Ectodermal cell (in vitro differentiated cells): ENCODE data around the gene KRTAP12-1.

ENCODE experiments used
- H3K27ac ChIP-seq: 2 replicates; pipeline ENCODE4 v1.7.0; 2013; ENCODE audit warnings: mild to moderate bottlenecking, low read depth, low read length; ENCODE audit not compliant: insufficient read depth, poor library complexity, severe bottlenecking
- H3K27me3 ChIP-seq: 2 replicates; pipeline ENCODE4 v1.7.0; 2013; ENCODE audit warnings: mild to moderate bottlenecking, low read length; ENCODE audit not compliant: insufficient read depth, control insufficient read depth, poor library complexity, severe bottlenecking
- H3K36me3 ChIP-seq: one replicate; pipeline ENCODE4 v1.7.0; 2013; ENCODE audit warnings: low read length; ENCODE audit not compliant: control insufficient read depth, insufficient read depth
- H3K4me1 ChIP-seq: one replicate; pipeline ENCODE4 v1.7.0; 2013; ENCODE audit warnings: low read length; ENCODE audit not compliant: control insufficient read depth, insufficient read depth
- H3K4me3 ChIP-seq: 2 replicates; pipeline ENCODE4 v1.7.0; 2013; ENCODE audit warnings: low read depth, low read length, control low read depth; ENCODE audit not compliant: insufficient read depth
- H3K9me3 ChIP-seq: 2 replicates; pipeline ENCODE4 v1.7.0; 2013; ENCODE audit warnings: mild to moderate bottlenecking, low read length, moderate library complexity; ENCODE audit not compliant: control insufficient read depth
- WGBS, 2 experiments: methylation state at CpG; one replicate each; pipeline ENCODE4 v1.1.7; 2013; ENCODE audit warnings: missing lambda C conversion rate in 2 of 2; 5-methylcytosine and 5-hydroxymethylcytosine counted together

The KRTAP12-1 gene

DNA sequence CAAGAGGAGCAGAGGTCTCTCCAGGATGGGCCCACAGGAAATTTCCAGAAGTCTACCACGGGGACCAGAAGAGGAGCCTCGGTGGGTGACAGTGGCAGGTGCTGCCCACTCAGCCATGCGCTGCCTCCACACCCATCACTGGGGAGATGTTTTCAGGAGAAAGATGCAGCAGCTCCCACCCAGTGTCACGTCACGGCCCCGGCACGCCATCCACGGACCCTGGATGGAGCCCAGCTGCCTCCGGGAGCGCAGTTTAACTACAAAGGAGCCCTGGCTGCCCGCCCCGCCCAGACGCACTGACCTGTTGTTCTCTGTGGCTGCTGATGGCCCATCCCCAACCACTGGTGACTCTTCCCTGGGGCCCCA, 22.7 kb upstream of the KRTAP12-1 start:
- Histone ChIP-seq H3K4me3 (no peak overlapping the region), H3K27me3 (peaks cover 60% of the 10 kb centered on the region), H3K9me3 (no peaks in the 10 kb centered on the region), H3K27ac (no peak overlapping the region), H3K4me1 (peaks cover 61% of the 10 kb centered on the region), H3K36me3 (no peaks in the 10 kb centered on the region)
- WGBS, 2 experiments: 29% methylated on average over 13 of the region's 13 CpGs

DNA sequence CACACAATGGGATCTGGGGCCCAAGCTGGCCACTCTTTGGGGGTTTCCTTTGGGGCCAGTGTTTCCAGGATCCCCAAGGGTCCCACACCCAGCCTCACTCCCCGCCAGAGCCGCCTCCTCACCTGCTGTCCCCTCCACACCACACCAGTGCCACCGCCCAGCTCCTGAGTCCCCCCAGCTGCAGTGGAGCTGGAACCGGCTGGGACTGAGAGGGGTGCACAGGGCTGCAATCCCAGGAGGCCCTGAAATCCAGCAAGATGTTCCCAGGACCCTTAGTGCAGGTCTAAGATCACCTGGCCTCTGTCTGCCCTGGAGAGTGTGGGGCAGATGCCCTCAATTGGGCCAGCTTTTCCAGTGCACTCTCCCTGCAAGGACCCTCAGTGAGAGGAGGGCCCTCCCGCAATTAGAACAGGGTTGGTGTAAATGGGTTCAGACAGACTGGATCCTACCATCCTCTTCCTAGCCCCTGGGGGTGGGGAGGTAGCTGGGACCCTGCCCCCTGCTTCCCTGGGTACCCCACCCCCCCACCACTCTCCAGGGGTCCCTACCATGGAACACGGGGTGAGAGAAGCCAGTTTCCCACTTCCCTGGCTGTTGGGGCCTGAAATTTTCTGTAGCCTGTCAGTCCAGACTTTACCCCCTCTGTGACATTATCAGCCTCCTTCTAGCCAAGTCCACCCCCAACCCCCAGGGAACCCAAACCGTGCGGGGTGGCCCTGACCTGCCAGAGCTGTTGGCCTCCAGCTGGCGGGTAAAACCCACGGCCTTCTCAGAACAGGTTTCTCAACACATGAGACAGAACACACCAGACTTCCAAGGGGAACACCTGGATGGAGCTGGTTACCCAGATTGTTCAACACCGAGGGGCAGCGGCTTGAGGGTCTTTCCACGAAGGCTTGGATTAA, 22.0 kb upstream of the KRTAP12-1 start:
- Histone ChIP-seq H3K4me3 (no peak overlapping the region), H3K27me3 (peaks cover 53% of the 10 kb centered on the region)
- 50% methylated on average over 13 of the region's 13 CpGs for WGBS, 2 experiments

DNA sequence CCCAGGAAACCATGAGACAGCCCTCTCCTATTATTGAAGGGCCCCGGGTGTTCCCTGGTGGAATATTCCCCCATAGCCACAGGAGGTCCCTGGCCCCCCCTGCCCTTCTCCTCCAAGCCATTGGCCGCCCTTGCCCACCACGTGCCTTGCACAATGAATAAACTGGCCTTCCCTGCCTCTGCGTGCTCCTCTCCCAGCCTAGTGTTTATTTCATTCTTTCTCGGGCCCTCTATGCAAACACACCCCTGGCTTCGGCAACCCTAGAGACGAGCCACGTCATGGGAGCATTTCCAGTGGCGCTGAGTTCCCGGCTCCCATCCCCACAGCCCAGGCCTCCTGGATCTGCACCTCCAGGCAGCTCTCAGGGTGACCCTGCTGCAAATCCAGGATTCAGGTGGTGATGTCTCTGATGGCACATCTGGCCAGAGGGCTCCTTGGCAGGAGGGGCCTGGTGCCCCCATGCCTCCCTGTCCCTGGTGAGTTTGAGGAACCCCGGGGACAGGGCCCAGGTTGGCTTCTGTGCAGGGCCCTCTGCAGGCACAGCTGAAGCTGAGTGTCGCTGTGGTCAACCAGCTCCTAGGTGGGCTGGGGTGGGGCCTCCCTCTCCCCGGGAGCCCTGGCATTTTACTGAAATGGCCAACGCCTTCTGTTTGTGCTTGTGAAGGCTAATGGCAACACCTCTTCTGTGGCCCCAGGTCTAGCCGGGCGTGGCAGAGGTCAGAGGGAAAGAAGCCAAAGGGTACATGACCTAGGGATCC, 21.2 kb upstream of the KRTAP12-1 start:
- no peaks in the 10 kb centered on the region for H3K36me3 ChIP-seq
- H3K27ac ChIP-seq: no peak overlapping the region
- H3K27me3 ChIP-seq: peaks cover 45% of the 10 kb centered on the region
- H3K4me3 ChIP-seq: no peak overlapping the region
- peaks cover 53% of the 10 kb centered on the region for H3K4me1 ChIP-seq
- 68 to 69% methylated on average over 16 of the region's 16 CpGs for WGBS, 2 experiments
- H3K9me3 ChIP-seq: no peaks in the 10 kb centered on the region

More for the DNA sequence above, 22.0 kb upstream of the KRTAP12-1 start:
- no peaks in the 10 kb centered on the region for H3K36me3 ChIP-seq
- peaks cover 58% of the 10 kb centered on the region for H3K4me1 ChIP-seq
- H3K9me3 ChIP-seq: no peaks in the 10 kb centered on the region
- H3K27ac ChIP-seq: no peak overlapping the region

DNA sequence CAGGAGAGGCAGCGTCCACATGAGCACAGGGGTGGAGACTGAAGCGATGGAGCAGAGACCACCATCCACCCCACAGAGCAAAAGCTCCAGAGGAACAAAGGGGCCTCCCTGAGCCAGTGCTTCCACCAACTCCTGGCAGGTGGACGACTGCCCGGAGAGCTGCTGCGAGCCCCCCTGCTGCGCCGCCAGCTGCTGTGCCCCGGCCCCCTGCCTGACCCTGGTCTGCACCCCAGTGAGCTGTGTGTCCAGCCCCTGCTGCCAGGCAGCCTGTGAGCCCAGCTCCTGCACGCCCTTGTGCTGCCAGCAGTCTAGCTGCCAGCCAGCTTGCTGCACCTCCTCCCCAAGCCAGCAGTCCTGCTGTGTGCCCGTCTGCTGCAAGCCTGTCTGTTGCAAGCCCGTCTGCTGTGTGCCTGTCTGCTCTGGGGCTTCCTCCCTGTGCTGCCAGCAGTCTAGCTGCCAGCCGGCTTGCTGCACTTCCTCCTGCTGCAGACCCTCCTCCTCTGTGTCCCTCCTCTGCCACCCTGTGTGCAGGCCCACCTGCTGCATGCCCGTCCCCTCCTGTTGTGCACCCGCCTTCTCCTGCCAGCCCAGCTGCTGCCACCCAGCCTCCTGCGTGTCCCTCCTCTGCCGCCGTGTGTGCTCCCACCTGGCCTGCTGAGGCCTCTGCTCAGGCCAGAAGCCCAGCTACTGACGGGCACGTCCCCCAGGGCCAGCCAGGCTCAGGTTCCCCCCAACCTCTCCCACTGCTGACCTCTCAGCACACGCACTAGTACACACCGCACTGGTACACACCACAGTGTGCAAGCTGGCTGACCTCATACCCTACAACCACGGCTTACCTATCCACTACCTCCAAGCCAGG, 20.4 kb upstream of the KRTAP12-1 start:
- Histone ChIP-seq H3K36me3 (no peaks in the 10 kb centered on the region), H3K4me3 (no peak overlapping the region), H3K27me3 (peaks cover 37% of the 10 kb centered on the region), H3K27ac (no peak overlapping the region), H3K4me1 (peaks cover 53% of the 10 kb centered on the region), H3K9me3 (no peaks in the 10 kb centered on the region)
- 81 to 82% methylated on average over 22 of the region's 22 CpGs for WGBS, 2 experiments

DNA sequence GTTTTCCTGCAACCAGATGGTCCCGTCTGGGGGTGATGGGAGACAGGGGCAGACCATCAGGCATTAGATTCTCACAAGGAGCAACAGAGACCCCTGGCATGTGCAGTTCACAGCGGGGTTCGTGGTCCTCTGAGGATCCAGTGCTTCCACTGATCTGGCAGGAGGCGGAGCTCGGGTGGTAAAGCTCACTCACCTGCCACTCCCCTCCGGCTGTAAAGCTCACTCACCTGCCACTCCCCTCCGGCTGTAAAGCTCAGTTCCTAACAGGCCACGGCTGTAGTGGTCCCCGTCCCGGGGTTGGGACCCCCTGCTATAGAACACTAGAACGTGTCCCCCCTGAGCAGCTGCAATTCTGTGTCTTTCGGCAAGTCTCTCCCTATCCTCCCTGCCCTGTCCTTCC, 19.6 kb upstream of the KRTAP12-1 start:
- Histone ChIP-seq H3K9me3 (no peaks in the 10 kb centered on the region), H3K4me1 (peaks cover 49% of the 10 kb centered on the region), H3K4me3 (no peak overlapping the region), H3K27me3 (peaks cover 29% of the 10 kb centered on the region), H3K36me3 (no peaks in the 10 kb centered on the region), H3K27ac (no peak overlapping the region)
- WGBS, 2 experiments: 74 to 79% methylated on average over 12 of the region's 12 CpGs

- H3K4me3 ChIP-seq: no peak overlapping the region
- WGBS, 2 experiments: 85 to 86% methylated on average over 13 of the region's 14 CpGs
Measured at GRCh38 chr21:44701023-44701400, 19.0 kb upstream of the KRTAP12-1 start.

GRCh38 chr21:44700101-44701022, 18.4 kb upstream of the KRTAP12-1 start:
- WGBS, 2 experiments: 75 to 77% methylated on average over 21 of the region's 21 CpGs
- no peak overlapping the region for H3K4me3 ChIP-seq
- no peak overlapping the region for H3K27ac ChIP-seq
- no peaks in the 10 kb centered on the region for H3K9me3 ChIP-seq
- H3K27me3 ChIP-seq: peaks cover 17% of the 10 kb centered on the region
- no peaks in the 10 kb centered on the region for H3K36me3 ChIP-seq
- peaks cover 47% of the 10 kb centered on the region for H3K4me1 ChIP-seq

More at GRCh38 chr21:44701023-44701400, 19.0 kb upstream of the KRTAP12-1 start:
- Histone ChIP-seq H3K9me3 (no peaks in the 10 kb centered on the region), H3K4me1 (peaks cover 45% of the 10 kb centered on the region), H3K27me3 (peaks cover 24% of the 10 kb centered on the region), H3K27ac (no peak overlapping the region), H3K36me3 (no peaks in the 10 kb centered on the region)

GRCh38 chr21:44699502-44700001, 17.6 kb upstream of the KRTAP12-1 start:
- H3K9me3 ChIP-seq: no peaks in the 10 kb centered on the region
- no peak overlapping the region for H3K4me3 ChIP-seq
- H3K36me3 ChIP-seq: no peaks in the 10 kb centered on the region
- no peak overlapping the region for H3K27ac ChIP-seq
- peaks cover 10% of the 10 kb centered on the region for H3K27me3 ChIP-seq
- peaks cover 52% of the 10 kb centered on the region for H3K4me1 ChIP-seq
- 79 to 83% methylated on average over 17 of the region's 17 CpGs for WGBS, 2 experiments
